NCI-H128 (cell line): ENCODE results near the gene FREM1.
A peak's percentile ranks its signal among the peaks of the same experiment; 100 is the strongest.

Experiments used
- DNase-seq: peaks from one replicate; lab custom pipeline; 2025; ENCODE audit not compliant: unreplicated experiment; lab: John Stamatoyannopoulos, UW

Gene FREM1

GRCh38 chr9:14713187-14713767 is 197.0 kb downstream of the FREM1 start:
- no peak for DNase-seq

GRCh38 chr9:14710804-14711203 is 199.4 kb downstream of the FREM1 start:
- DNase-seq: no peak

GRCh38 chr9:14706530-14707140 is 203.6 kb downstream of the FREM1 start:
- DNase-seq: no peak

GRCh38 chr9:14705079-14705478 is 205.1 kb downstream of the FREM1 start:
- DNase-seq: no peak

- DNase-seq: no peak
Observed at GRCh38 chr9:14704281-14704680, 205.9 kb downstream of the FREM1 start.

- DNase-seq: no peak
Observed at GRCh38 chr9:14702200-14702720, 208.0 kb downstream of the FREM1 start.

GRCh38 chr9:14693251-14693861 is 216.9 kb downstream of the FREM1 start, which contains the start of gene ZDHHC21:
TSS of gene ZDHHC21 (minus strand) at chr9:14693432. CDS start at chr9:14674340, 19,092 bp downstream.
- peak; percentile 81 for DNase-seq

- no peak for DNase-seq
Observed at GRCh38 chr9:14692470-14693250, 217.6 kb downstream of the FREM1 start.

GRCh38 chr9:14690948-14691730 is 219.1 kb downstream of the FREM1 start:
- DNase-seq: no peak

- DNase-seq: no peak
Observed at GRCh38 chr9:14687042-14687719, 223.0 kb downstream of the FREM1 start.

GRCh38 chr9:14686168-14686567 is 224.1 kb downstream of the FREM1 start:
- no peak for DNase-seq
